Endothelial cell of umbilical vein (primary cell): Measurements from ENCODE around the gene TMED8. TPM values are rescaled to one million over a fixed set of nuclear protein-coding genes. Genes with fewer than 3 reads are reported as not detected.

Experiments used
- BruUV-seq: library from RNA; stranded (reverse); fragments of 400-500 nt; replicated peaks from 2 replicates; lab custom pipeline; 2021; lab: Mats Ljungman, UMichigan
- CTCF ChIA-PET: fragments of 300-600, 350-600 bp; sonication (Branson Sonifier 250); formaldehyde crosslinking; loops from one replicate; lab custom pipeline; 2021; ENCODE audit warnings: antibody characterized with exemption, inconsistent platforms; lab: Charles Lee
- POLR2A ChIA-PET: fragments of 300-600, 350-600 bp; sonication (Branson Sonifier 250); formaldehyde crosslinking; loops from one replicate; lab custom pipeline; 2021; ENCODE audit warnings: antibody characterized with exemption, inconsistent platforms; lab: Charles Lee
- DNase-seq: peaks from one replicate; pipeline ENCODE4 v3.0.0-alpha.2; 2011; ENCODE audit warnings: low read depth, low spot score
- FAIRE-seq: peaks from 2 replicates; lab custom pipeline; 2011; peaks lifted over from hg19 to GRCh38; lab: Jason Lieb, UNC
- H2AFZ ChIP-seq: 2 replicates; pipeline ENCODE4 v1.6.0; 2012; ENCODE audit warnings: low read depth, low read length, control low read depth, inconsistent platforms
- H3K27ac ChIP-seq: 2 replicates; pipeline ENCODE4 v1.5.1; 2011; ENCODE audit warnings: low read depth, mild to moderate bottlenecking, control low read depth, low read length, moderate library complexity; ENCODE audit not compliant: insufficient read depth
- H3K27me3 ChIP-seq, 2 experiments: 2 replicates each; pipeline versions ENCODE4 v1.6.0 to v1.6.1; 2011; ENCODE audit warnings: low read length in 2 of 2, mixed read lengths in 1 of 2; ENCODE audit not compliant: control insufficient read depth in 2 of 2, insufficient read depth in 2 of 2
- H3K36me3 ChIP-seq, 2 experiments: 2 replicates in 1 of 2; 3 replicates in 1 of 2; pipeline ENCODE4 v1.5.1; 2011; ENCODE audit warnings: low read length in 2 of 2, mild to moderate bottlenecking in 1 of 2, moderate library complexity in 1 of 2; ENCODE audit not compliant: control insufficient read depth in 2 of 2, insufficient read depth in 2 of 2; ENCODE audit errors: extremely low read depth in 1 of 2
- H3K4me1 ChIP-seq: 3 replicates; pipeline ENCODE4 v1.5.1; 2011; ENCODE audit warnings: mild to moderate bottlenecking, low read length; ENCODE audit not compliant: control insufficient read depth, insufficient read depth; ENCODE audit errors: extremely low read depth
- H3K4me2 ChIP-seq: 2 replicates; pipeline ENCODE4 v1.6.1; 2011; ENCODE audit warnings: low read length, control low read depth, mixed read lengths; ENCODE audit not compliant: insufficient read depth
- H3K4me3 ChIP-seq, 3 experiments: fragments of 200-600 bp in 1 of 3; sonication (generic), shearing (Covaris generic) in 1 of 3; replicated peaks in 1 of 3; 2 replicates each; pipeline ENCODE4 v1.5.1; 2011 to 2016; ENCODE audit warnings: control low read depth in 3 of 3, low read length in 3 of 3, mild to moderate bottlenecking in 2 of 3, inconsistent platforms in 1 of 3, low read depth in 1 of 3, moderate library complexity in 1 of 3; ENCODE audit not compliant: insufficient read depth in 1 of 3
- H3K79me2 ChIP-seq: 2 replicates; pipeline ENCODE4 v1.6.0; 2012; ENCODE audit warnings: low read length, inconsistent platforms; ENCODE audit not compliant: control insufficient read depth, insufficient read depth
- H3K9ac ChIP-seq: replicated peaks from 2 replicates; pipeline ENCODE3; 2011; ENCODE audit warnings: low read length, control low read depth; ENCODE audit not compliant: insufficient read depth; ENCODE audit errors: extremely low read depth
- H3K9me1 ChIP-seq: replicated peaks from 3 replicates; pipeline ENCODE4 v1.6.0; 2011; ENCODE audit warnings: mild to moderate bottlenecking, low read length; ENCODE audit not compliant: control insufficient read depth, insufficient read depth; ENCODE audit errors: extremely low read depth
- H3K9me3 ChIP-seq: replicated peaks from 2 replicates; pipeline ENCODE4 v1.5.1; 2012; ENCODE audit warnings: low read length, inconsistent platforms; ENCODE audit not compliant: control insufficient read depth, insufficient read depth
- H4K20me1 ChIP-seq: replicated peaks from 2 replicates; pipeline ENCODE3; 2011; ENCODE audit warnings: mild to moderate bottlenecking, low read length; ENCODE audit not compliant: control insufficient read depth, insufficient read depth; ENCODE audit errors: extremely low read depth
- EZH2 ChIP-seq: IDR thresholded peaks from 2 replicates; pipeline ENCODE4 v1.6.1; 2012; ENCODE audit warnings: borderline replicate concordance, low read depth, mild to moderate bottlenecking, moderate library complexity, low read length, inconsistent platforms; ENCODE audit not compliant: severe bottlenecking
- MAX ChIP-seq: IDR thresholded peaks from 2 replicates; pipeline ENCODE4 v1.6.1; 2011; ENCODE audit not compliant: insufficient read depth, insufficient read length
- MYC ChIP-seq: IDR thresholded peaks from one replicate; pipeline ENCODE4 v1.6.1; 2011; ENCODE audit warnings: mild to moderate bottlenecking, low read depth, low read length
- POLR2A ChIP-seq: IDR thresholded peaks from 2 replicates; pipeline ENCODE4 v1.6.1; 2012; ENCODE audit warnings: low read depth, mild to moderate bottlenecking, control low read depth, low read length
- POLR2AphosphoS5 ChIP-seq: IDR thresholded peaks from 2 replicates; pipeline ENCODE4 v1.6.1; 2012; ENCODE audit warnings: low read depth, mild to moderate bottlenecking, control low read depth, low read length, moderate library complexity; ENCODE audit not compliant: insufficient read depth
- dilution Hi-C: fragments of 300-500 bp; cut with MboI; formaldehyde crosslinking; loops from one replicate; pipeline ENCODE4 v1.15.0; 2019; ENCODE audit warnings: low sequenced_read_pairs; ENCODE audit not compliant: extremely low pct_ligation_motif_present
- intact Hi-C: fragments of 100-400 bp; cut with micrococcal nuclease; formaldehyde crosslinking; loops from one replicate; pipeline ENCODE4 v1.10.0; 2022
- polyA plus RNA-seq, 4 experiments: library from polyadenylated mRNA; depleted of rRNA in 3 of 4; stranded (reverse) in 3 of 4; unstranded in 1 of 4; fragments of >200 nt; gene quantifications; 2 replicates each; pipeline versions ENCODE4 v1.2.1 to v1.2.3, GENCODE V29; 2011 to 2012; ENCODE audit warnings: missing spikeins in 1 of 4
- total RNA-seq: library from RNA; stranded (reverse); gene quantifications from 2 replicates; pipeline ENCODE4 v1.2.3, GENCODE V29; 2021

TMED8 gene
- total and polyA plus RNA-seq, 2 donors (not counting 3 experiments of a cell fraction or from before 2014, with no cell fraction given), result 5.2 to 12.6 TPM

DNA sequence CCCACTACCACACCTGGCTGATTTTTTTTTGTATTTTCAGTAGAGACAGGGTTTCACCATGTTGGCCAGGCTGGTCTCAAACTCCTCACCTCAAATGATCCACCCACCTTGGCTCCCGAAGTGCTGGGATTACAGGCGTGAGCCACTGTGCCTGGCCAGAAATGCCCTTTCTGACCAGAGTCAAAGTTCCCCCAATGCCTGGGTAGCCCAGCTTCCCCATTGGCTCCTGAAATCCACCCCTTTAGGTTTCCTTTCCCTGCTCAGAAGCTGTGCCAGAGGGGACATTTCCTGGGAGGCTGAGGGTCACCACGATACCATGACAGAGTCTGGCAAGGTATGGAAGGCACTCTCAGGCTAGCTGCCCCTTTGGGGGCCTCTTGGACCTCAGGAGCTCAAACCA, 52.6 kb downstream of the TMED8 start:
- CTCF ChIA-PET, result interaction anchor here (1.0 kb wide), 1 partner anchor 9 kb away, joined by 6 read pairs; no protein-coding TSS in a partner anchor

DNA sequence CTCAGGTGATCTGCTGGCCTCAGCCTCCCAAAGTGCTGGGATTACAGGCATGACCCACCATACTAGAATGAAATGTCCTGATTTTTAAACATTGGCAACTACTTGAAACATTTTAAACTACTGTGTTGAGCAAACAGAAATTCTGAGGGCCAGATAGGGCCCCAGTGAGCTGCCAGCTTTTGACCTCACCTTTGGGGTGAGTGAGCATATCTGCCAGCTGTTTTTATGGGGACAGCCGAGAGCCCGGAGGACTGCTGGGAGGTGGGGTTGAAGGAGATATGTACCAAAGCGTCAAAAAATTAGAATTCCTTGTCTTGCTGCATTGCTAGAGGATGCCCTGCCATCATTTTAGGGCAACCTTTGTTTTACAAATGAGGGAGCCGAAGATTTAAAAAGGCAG, 53.3 kb downstream of the TMED8 start:
- ChIA-PET CTCF (no interaction called here), POLR2A (no interaction called here)
- dilution Hi-C loops, result no loop called here
- no peak for FAIRE-seq
- Histone ChIP-seq H3K27me3 (no peaks in the 10 kb centered on the region), H3K4me2 (no peak overlapping the region), H3K4me1 (peaks cover 17% of the 10 kb centered on the region), H2AFZ (no peak overlapping the region), H3K36me3 (no peaks in the 10 kb centered on the region), H4K20me1 (no peaks in the 10 kb centered on the region), H3K4me3 (no peak overlapping the region), H3K79me2 (peaks cover 7% of the 10 kb centered on the region), H3K27ac (no peak overlapping the region), H3K9ac (no peak overlapping the region), H3K9me3 (no peaks in the 10 kb centered on the region), H3K9me1 (no peaks in the 10 kb centered on the region)
- DNase-seq, result no peak
- no TSS peak for BruUV-seq
- intact Hi-C loops, result loop anchor here (5.0 kb wide), 1 partner anchor 294 kb away; the partner anchor contains the start of gene SPTLC2
- TF ChIP-seq POLR2AphosphoS5 (no peak), MAX (no peak), POLR2A (no peak), EZH2 (no peak)

More for the DNA sequence above, 52.6 kb downstream of the TMED8 start:
- peaks cover 15% of the 10 kb centered on the region for H3K4me1 ChIP-seq
- H3K4me2 ChIP-seq, result no peak overlapping the region
- H3K79me2 ChIP-seq, result peaks cover 3% of the 10 kb centered on the region
- H3K36me3 ChIP-seq, result no peaks in the 10 kb centered on the region
- no peaks in the 10 kb centered on the region for H3K9me3 ChIP-seq
- BruUV-seq, result no TSS peak
- H3K27ac ChIP-seq, result no peak overlapping the region
- no peaks in the 10 kb centered on the region for H3K27me3 ChIP-seq
- intact Hi-C loops, result loop anchor here (5.0 kb wide), 1 partner anchor 293 kb away; the partner anchor contains the start of gene SPTLC2
- no peaks in the 10 kb centered on the region for H3K9me1 ChIP-seq
- no peak overlapping the region for H2AFZ ChIP-seq
- no peak overlapping the region for H3K9ac ChIP-seq
- TF ChIP-seq POLR2AphosphoS5 (no peak), MYC (no peak), EZH2 (no peak)
- DNase-seq (no peak), FAIRE-seq (no peak)
- no peak overlapping the region for H3K4me3 ChIP-seq
- POLR2A ChIA-PET, result interaction anchor here (0.7 kb wide), 1 partner anchor 315 kb away, joined by 3 read pairs; no protein-coding TSS in a partner anchor
- H4K20me1 ChIP-seq, result no peaks in the 10 kb centered on the region
- dilution Hi-C loops, result no loop called here
